H54 (cell line): ENCODE data around the gene BCKDK.

Source experiments
- DNase-seq: peaks from one replicate; pipeline ENCODE4 v3.0.0; 2011; ENCODE audit warnings: low spot score, mixed read lengths; ENCODE audit not compliant: insufficient read length
- FAIRE-seq: peaks from 3 replicates; lab custom pipeline; 2011; peaks lifted over from hg19 to GRCh38; lab: Jason Lieb, UNC
- POLR2A ChIP-seq: IDR thresholded peaks from 2 replicates; pipeline ENCODE4 v1.6.1; 2011; ENCODE audit warnings: low read depth, mild to moderate bottlenecking, low read length

Gene BCKDK

GRCh38 chr16:31108035-31108793, at the start of gene BCKDK:
BCKDK (plus strand) TSS chr16:31108386; CDS start chr16:31109224, 838 bp downstream.
- no peak for FAIRE-seq
- peak; percentile 69 for TF ChIP-seq POLR2A
- peak; percentile 92 for DNase-seq

GRCh38 chr16:31061126-31061812, 46.9 kb upstream of the BCKDK start:
- no peak for TF ChIP-seq POLR2A
- no peak for FAIRE-seq
- DNase-seq, result no peak

- DNase-seq, result no peak
- no peak for FAIRE-seq
- no peak for TF ChIP-seq POLR2A
Observed at GRCh38 chr16:31061813-31062440, 46.3 kb upstream of the BCKDK start.

- no peak for TF ChIP-seq POLR2A
- FAIRE-seq (no peak), DNase-seq (no peak)
Observed at GRCh38 chr16:31063495-31063842, 44.7 kb upstream of the BCKDK start.

- TF ChIP-seq POLR2A, result no peak
- no peak for DNase-seq
- no peak for FAIRE-seq
Observed at GRCh38 chr16:31063843-31064611, 44.2 kb upstream of the BCKDK start.

- DNase-seq (peak; percentile 94), FAIRE-seq (peak; percentile 78)
- TF ChIP-seq POLR2A, result no peak
Observed at GRCh38 chr16:31064882-31065461, 43.2 kb upstream of the BCKDK start.

- DNase-seq (no peak), FAIRE-seq (no peak)
- no peak for TF ChIP-seq POLR2A
Observed at GRCh38 chr16:31067342-31067741, 40.8 kb upstream of the BCKDK start.

- DNase-seq (no peak), FAIRE-seq (no peak)
- TF ChIP-seq POLR2A, result no peak
Observed at GRCh38 chr16:31071861-31072260, 36.3 kb upstream of the BCKDK start.

- DNase-seq, result no peak
- no peak for FAIRE-seq
- TF ChIP-seq POLR2A, result no peak; the same call in 1 of the 2 replicates
Observed at GRCh38 chr16:31072540-31073141, 35.5 kb upstream of the BCKDK start.

GRCh38 chr16:31073142-31073969, 34.8 kb upstream of the BCKDK start:
- TF ChIP-seq POLR2A, result peak; percentile 43
- FAIRE-seq, result no peak

GRCh38 chr16:31073970-31074813, 34.0 kb upstream of the BCKDK start, which contains the start of the genes ZNF646 and ZNF668:
ZNF646 (plus strand) TSS chr16:31074422; CDS start chr16:31076325, 1,903 bp downstream.
ZNF668 (minus strand) TSS chr16:31074240; CDS start chr16:31064459, 9,781 bp downstream.
- DNase-seq (peak; percentile 95), FAIRE-seq (peak; percentile 70)
- TF ChIP-seq POLR2A, result peak; percentile 33; the same call in 1 of the 2 replicates

More at GRCh38 chr16:31073142-31073969, 34.8 kb upstream of the BCKDK start:
- DNase-seq, result peak; percentile 88
